ENCODE measurements around the gene NELL1.

NELL1 gene

DNA sequence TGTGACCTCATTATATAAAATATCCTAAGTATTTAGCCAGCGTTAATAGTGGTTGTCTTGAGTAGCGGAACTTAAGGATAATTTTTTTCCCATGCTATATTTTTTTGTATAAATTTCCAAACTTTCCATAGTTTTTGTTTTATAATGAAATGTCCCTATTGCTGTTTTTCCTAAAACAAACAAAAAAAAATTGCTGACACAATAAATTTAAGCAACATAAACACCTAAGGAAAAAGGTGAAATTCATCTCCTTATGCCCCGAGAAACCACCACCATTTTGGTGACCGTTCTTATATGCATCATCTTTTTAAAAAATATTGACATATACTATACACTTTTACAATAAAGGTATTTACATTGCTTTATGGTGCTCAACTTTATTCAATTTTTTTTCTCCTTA, 814.7 kb downstream of the NELL1 start:
- no peaks in the 10 kb centered on the region for H3K36me3 ChIP-seq (ENCODE audit: control insufficient read depth in 1 of 2, insufficient read depth in 2 of 2, low read length in 2 of 2)
- H3K4me1 ChIP-seq (ENCODE audit: control insufficient read depth in 1 of 2, insufficient read depth in 2 of 2, low read length in 2 of 2): no peaks in the 10 kb centered on the region
- no peaks in the 10 kb centered on the region for H3K27me3 ChIP-seq (ENCODE audit: control insufficient read depth in 1 of 2, insufficient read depth in 2 of 2, low read length in 2 of 2)
- H3K9ac ChIP-seq (ENCODE audit: low read depth in 1 of 2, low read length in 2 of 2): no peak overlapping the region
- no peaks in the 10 kb centered on the region for H3K9me3 ChIP-seq (ENCODE audit: control insufficient read depth in 1 of 2, low read length in 2 of 2)
- no peak overlapping the region for H3K4me3 ChIP-seq (ENCODE audit: low read depth in 1 of 2, low read length in 2 of 2)
- H3K27ac ChIP-seq (ENCODE audit: low read depth, low read length): no peak overlapping the region

DNA sequence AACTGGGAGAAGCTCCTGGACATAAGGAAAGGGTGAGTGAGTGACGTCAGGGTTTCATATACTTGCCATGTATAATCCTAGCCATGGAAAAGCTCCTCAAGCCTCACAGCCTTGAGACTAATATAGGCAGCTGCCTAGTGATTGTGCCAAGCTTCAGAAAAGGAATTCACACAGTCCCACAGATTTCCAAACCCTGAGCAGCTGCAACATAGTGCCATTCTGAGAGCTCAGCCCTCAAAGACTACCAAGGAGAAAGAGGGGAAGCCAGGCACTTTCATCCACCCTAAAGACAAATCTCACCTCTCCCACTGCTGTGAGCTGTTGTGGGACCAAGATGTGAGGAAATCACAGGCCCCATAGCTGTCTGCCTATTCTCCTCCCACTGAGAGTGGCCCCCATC, 815.6 kb downstream of the NELL1 start:
- no peaks in the 10 kb centered on the region for H3K27me3 ChIP-seq (ENCODE audit: control insufficient read depth in 1 of 2, insufficient read depth in 2 of 2, low read length in 2 of 2)
- H3K4me1 ChIP-seq (ENCODE audit: control insufficient read depth in 1 of 2, insufficient read depth in 2 of 2, low read length in 2 of 2): no peaks in the 10 kb centered on the region

DNA sequence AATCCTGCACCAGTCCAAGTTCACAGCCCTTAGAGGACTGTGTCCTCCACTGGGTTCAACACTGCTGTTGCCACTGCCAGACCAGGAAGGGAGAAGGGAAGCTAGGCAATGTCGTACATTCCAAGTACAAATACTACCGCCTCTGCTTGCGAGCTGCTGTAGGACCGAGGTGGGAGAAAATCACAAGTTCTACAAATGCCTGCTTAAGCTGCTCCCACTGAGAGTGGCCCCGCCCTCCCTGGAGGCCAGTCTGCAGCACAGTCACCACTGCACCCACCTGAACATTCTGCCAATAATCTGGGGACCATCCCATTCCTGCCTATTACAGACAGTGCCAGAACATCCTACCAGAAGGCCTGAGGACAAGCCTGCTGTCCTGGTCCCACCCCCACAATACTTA, 816.0 kb downstream of the NELL1 start:
- no peaks in the 10 kb centered on the region for H3K27me3 ChIP-seq (ENCODE audit: control insufficient read depth in 1 of 2, insufficient read depth in 2 of 2, low read length in 2 of 2)
- no peak overlapping the region for H3K9ac ChIP-seq (ENCODE audit: low read depth in 1 of 2, low read length in 2 of 2)
- no peak overlapping the region for H3K4me3 ChIP-seq (ENCODE audit: low read depth in 1 of 2, low read length in 2 of 2)
- H3K36me3 ChIP-seq (ENCODE audit: control insufficient read depth in 1 of 2, insufficient read depth in 2 of 2, low read length in 2 of 2): no peaks in the 10 kb centered on the region
- no peaks in the 10 kb centered on the region for H3K9me3 ChIP-seq (ENCODE audit: control insufficient read depth in 1 of 2, low read length in 2 of 2)
- H3K4me1 ChIP-seq (ENCODE audit: control insufficient read depth in 1 of 2, insufficient read depth in 2 of 2, low read length in 2 of 2): no peaks in the 10 kb centered on the region
- no peak overlapping the region for H3K27ac ChIP-seq (ENCODE audit: low read depth, low read length)

More for the DNA sequence above, 815.6 kb downstream of the NELL1 start:
- H3K36me3 ChIP-seq (ENCODE audit: control insufficient read depth in 1 of 2, insufficient read depth in 2 of 2, low read length in 2 of 2): no peaks in the 10 kb centered on the region
- H3K27ac ChIP-seq (ENCODE audit: low read depth, low read length): no peak overlapping the region
- no peaks in the 10 kb centered on the region for H3K9me3 ChIP-seq (ENCODE audit: control insufficient read depth in 1 of 2, low read length in 2 of 2)
- H3K9ac ChIP-seq (ENCODE audit: low read depth in 1 of 2, low read length in 2 of 2): no peak overlapping the region
- H3K4me3 ChIP-seq (ENCODE audit: low read depth in 1 of 2, low read length in 2 of 2): no peak overlapping the region

DNA sequence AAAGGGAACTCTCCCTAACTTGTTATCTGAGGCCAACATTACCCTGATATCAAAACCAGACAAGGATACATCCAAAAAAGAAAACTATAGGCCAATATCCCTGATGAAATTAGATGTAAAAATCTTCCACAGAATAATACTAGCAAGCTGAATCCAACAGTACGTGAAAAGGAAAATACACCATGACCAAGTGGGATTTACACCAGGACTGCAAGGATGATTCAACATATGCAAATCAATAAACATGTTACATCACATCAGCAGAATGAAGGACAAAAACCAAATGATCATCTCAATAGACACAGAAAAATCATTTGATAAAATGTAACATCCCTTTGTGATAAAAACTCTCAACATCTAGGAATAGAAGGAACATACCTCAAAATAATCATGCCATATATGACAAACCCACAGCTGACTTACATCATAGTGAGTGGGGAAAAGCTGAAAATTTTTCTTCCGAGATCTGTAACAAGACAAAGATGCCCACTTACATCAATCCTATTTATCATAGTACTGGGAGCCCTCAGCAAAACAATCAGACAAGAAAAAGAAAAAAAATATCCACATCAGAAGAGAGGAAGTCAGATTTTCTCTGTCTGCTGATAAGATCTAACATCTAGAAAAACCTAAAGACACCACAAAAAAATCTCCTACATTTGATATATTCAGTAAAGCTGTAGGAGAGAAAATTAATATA, 820.2 kb downstream of the NELL1 start:
- H3K9ac ChIP-seq (ENCODE audit: low read depth in 1 of 2, low read length in 2 of 2): no peak overlapping the region
- no peaks in the 10 kb centered on the region for H3K4me1 ChIP-seq (ENCODE audit: control insufficient read depth in 1 of 2, insufficient read depth in 2 of 2, low read length in 2 of 2)
- H3K27me3 ChIP-seq (ENCODE audit: control insufficient read depth in 1 of 2, insufficient read depth in 2 of 2, low read length in 2 of 2): no peaks in the 10 kb centered on the region

DNA sequence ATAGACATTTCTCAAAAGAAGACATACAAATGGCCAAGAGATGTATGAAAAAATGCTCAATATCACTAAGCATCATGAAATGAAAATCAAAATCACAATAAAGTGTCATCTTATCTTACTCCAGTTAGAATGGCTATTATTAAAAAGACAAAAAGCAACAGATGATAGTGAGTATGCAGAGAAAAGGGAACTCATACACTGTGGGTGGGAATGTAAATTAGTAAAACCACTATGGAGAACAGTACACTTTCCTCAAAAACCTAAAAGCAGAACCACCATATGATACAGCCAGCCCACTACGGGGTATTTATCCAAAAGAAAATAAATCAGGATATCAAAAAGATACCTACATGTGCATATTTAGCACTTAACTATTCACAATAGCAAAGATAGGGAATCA, 823.5 kb downstream of the NELL1 start:
- Histone ChIP-seq H3K27me3 (ENCODE audit: control insufficient read depth in 1 of 2, insufficient read depth in 2 of 2, low read length in 2 of 2) (no peaks in the 10 kb centered on the region), H3K27ac (ENCODE audit: low read depth, low read length) (no peak overlapping the region), H3K4me3 (ENCODE audit: low read depth in 1 of 2, low read length in 2 of 2) (no peak overlapping the region), H3K9me3 (ENCODE audit: control insufficient read depth in 1 of 2, low read length in 2 of 2) (no peaks in the 10 kb centered on the region), H3K9ac (ENCODE audit: low read depth in 1 of 2, low read length in 2 of 2) (no peak overlapping the region), H3K36me3 (ENCODE audit: control insufficient read depth in 1 of 2, insufficient read depth in 2 of 2, low read length in 2 of 2) (no peaks in the 10 kb centered on the region), H3K4me1 (ENCODE audit: control insufficient read depth in 1 of 2, insufficient read depth in 2 of 2, low read length in 2 of 2) (no peaks in the 10 kb centered on the region)

More for the DNA sequence above, 820.2 kb downstream of the NELL1 start:
- no peaks in the 10 kb centered on the region for H3K36me3 ChIP-seq (ENCODE audit: control insufficient read depth in 1 of 2, insufficient read depth in 2 of 2, low read length in 2 of 2)
- no peaks in the 10 kb centered on the region for H3K9me3 ChIP-seq (ENCODE audit: control insufficient read depth in 1 of 2, low read length in 2 of 2)
- no peak overlapping the region for H3K4me3 ChIP-seq (ENCODE audit: low read depth in 1 of 2, low read length in 2 of 2)
- H3K27ac ChIP-seq (ENCODE audit: low read depth, low read length): no peak overlapping the region

DNA sequence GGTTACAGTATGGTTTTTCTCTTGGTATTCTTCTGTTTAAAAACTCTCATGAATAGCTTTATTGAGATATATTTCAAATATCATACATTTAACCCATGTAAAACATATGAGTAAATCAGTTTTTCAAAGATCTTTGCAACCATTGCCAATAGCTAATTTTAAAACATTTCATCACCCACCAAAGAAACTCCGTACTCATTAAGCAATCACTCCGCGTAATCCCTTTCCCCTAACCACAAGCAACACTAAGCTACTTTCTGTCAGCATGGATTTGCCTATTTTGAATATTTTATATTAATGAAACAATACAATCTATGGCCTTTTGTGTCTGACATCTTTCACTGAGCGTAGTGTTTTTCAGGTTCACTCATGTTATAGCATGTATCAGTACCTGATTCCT, 825.6 kb downstream of the NELL1 start:
- Histone ChIP-seq H3K36me3 (ENCODE audit: control insufficient read depth in 1 of 2, insufficient read depth in 2 of 2, low read length in 2 of 2) (no peaks in the 10 kb centered on the region), H3K9me3 (ENCODE audit: control insufficient read depth in 1 of 2, low read length in 2 of 2) (no peaks in the 10 kb centered on the region), H3K27ac (ENCODE audit: low read depth, low read length) (no peak overlapping the region), H3K4me3 (ENCODE audit: low read depth in 1 of 2, low read length in 2 of 2) (no peak overlapping the region), H3K4me1 (ENCODE audit: control insufficient read depth in 1 of 2, insufficient read depth in 2 of 2, low read length in 2 of 2) (no peaks in the 10 kb centered on the region), H3K27me3 (ENCODE audit: control insufficient read depth in 1 of 2, insufficient read depth in 2 of 2, low read length in 2 of 2) (no peaks in the 10 kb centered on the region), H3K9ac (ENCODE audit: low read depth in 1 of 2, low read length in 2 of 2) (no peak overlapping the region)

DNA sequence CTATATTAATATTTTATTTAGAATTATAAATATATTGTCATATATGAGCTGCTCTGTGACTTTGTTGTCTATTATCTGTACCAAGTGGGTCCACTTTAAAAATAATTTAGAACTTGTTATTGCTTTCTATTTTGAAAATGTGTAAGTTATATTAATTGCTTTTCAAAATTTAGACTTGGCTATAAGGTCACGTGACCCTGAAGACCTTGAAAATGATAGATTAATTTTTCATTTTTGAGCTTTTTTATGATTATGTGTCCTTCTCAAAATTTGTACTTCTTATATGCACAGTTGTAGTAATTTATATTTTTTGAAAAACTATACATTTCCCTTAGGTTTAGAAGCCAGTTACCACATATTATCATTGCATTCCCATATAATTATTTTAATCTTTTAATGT, 826.5 kb downstream of the NELL1 start:
- Histone ChIP-seq H3K4me3 (ENCODE audit: low read depth in 1 of 2, low read length in 2 of 2) (no peak overlapping the region), H3K36me3 (ENCODE audit: control insufficient read depth in 1 of 2, insufficient read depth in 2 of 2, low read length in 2 of 2) (no peaks in the 10 kb centered on the region), H3K9ac (ENCODE audit: low read depth in 1 of 2, low read length in 2 of 2) (no peak overlapping the region), H3K4me1 (ENCODE audit: control insufficient read depth in 1 of 2, insufficient read depth in 2 of 2, low read length in 2 of 2) (no peaks in the 10 kb centered on the region), H3K9me3 (ENCODE audit: control insufficient read depth in 1 of 2, low read length in 2 of 2) (no peaks in the 10 kb centered on the region), H3K27ac (ENCODE audit: low read depth, low read length) (no peak overlapping the region), H3K27me3 (ENCODE audit: control insufficient read depth in 1 of 2, insufficient read depth in 2 of 2, low read length in 2 of 2) (no peaks in the 10 kb centered on the region)

DNA sequence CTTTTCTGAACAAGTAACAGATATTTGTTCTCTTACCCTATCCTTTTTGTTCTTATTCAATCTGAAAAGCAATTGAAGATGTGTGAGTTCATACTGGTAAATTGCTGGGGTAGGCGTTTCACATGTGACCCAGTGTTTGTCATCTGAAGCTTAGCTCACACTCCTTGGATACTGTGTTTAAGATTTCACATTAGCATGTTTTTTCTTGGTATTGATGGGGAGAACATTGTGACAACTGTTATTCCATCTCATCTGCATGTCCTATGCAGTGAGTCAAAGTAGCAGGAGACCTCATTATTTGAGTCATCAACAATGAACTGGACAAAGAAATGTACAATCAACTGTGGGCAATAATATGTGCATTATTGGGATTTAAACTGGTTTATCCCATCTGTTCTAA, 831.9 kb downstream of the NELL1 start:
- H3K9ac ChIP-seq (ENCODE audit: low read depth in 1 of 2, low read length in 2 of 2): no peak overlapping the region
- no peak overlapping the region for H3K4me3 ChIP-seq (ENCODE audit: low read depth in 1 of 2, low read length in 2 of 2)
- H3K27ac ChIP-seq (ENCODE audit: low read depth, low read length): no peak overlapping the region
- no peaks in the 10 kb centered on the region for H3K4me1 ChIP-seq (ENCODE audit: control insufficient read depth in 1 of 2, insufficient read depth in 2 of 2, low read length in 2 of 2)
- H3K36me3 ChIP-seq (ENCODE audit: control insufficient read depth in 1 of 2, insufficient read depth in 2 of 2, low read length in 2 of 2): no peaks in the 10 kb centered on the region
- no peaks in the 10 kb centered on the region for H3K27me3 ChIP-seq (ENCODE audit: control insufficient read depth in 1 of 2, insufficient read depth in 2 of 2, low read length in 2 of 2)
- no peaks in the 10 kb centered on the region for H3K9me3 ChIP-seq (ENCODE audit: control insufficient read depth in 1 of 2, low read length in 2 of 2)

DNA sequence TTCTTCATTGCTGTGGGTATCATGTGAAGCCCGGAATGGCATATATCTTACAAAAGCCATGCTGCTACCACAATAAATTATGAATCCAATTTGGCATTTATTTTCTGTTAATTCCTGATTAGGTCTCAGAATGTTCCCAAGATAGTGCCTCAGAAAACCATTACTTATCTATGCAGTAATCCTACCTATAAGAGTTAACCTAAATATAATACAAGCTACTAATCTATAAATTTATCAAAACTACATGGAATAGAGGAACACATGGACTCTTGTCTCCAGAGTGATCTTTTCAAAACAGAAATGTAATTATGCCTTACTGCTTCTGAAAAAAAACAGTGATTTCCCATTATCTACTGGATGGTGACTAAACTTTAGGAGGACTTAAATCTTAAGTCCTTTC, 835.7 kb downstream of the NELL1 start:
- H3K9me3 ChIP-seq (ENCODE audit: control insufficient read depth in 1 of 2, low read length in 2 of 2): no peaks in the 10 kb centered on the region
- H3K27ac ChIP-seq (ENCODE audit: low read depth, low read length): no peak overlapping the region
- H3K36me3 ChIP-seq (ENCODE audit: control insufficient read depth in 1 of 2, insufficient read depth in 2 of 2, low read length in 2 of 2): no peaks in the 10 kb centered on the region
- H3K4me1 ChIP-seq (ENCODE audit: control insufficient read depth in 1 of 2, insufficient read depth in 2 of 2, low read length in 2 of 2): no peaks in the 10 kb centered on the region
- no peak overlapping the region for H3K4me3 ChIP-seq (ENCODE audit: low read depth in 1 of 2, low read length in 2 of 2)
- no peak overlapping the region for H3K9ac ChIP-seq (ENCODE audit: low read depth in 1 of 2, low read length in 2 of 2)
- no peaks in the 10 kb centered on the region for H3K27me3 ChIP-seq (ENCODE audit: control insufficient read depth in 1 of 2, insufficient read depth in 2 of 2, low read length in 2 of 2)

DNA sequence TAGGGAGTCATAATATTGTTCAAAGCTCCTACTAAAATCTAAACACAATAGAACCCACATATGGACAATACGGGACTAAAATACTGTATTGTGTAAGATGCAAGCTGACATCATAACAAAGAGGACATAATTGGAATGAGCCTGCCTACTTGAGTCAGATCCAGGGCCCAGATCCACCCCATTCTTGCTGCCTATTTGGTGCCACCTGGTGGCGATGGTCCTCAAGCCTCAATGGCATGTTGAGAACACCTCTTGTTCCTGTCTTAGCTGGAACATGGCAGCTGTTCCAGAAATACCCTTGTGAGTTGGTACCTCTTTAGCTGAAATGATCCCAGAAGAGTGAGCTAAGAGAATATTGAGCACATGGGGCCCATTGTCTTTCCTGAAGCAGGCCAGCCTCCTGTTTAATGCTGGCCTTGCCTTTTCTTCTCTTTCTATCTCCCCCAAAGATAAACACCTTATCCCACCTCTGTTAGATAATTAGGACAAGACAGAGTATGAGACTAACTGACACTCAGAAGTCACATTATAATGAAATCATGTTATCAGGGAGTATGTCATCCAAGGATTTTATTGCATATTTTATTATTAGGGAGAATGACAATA, 842.6 kb downstream of the NELL1 start:
- H3K27ac ChIP-seq (ENCODE audit: low read depth, low read length): no peak overlapping the region
- no peaks in the 10 kb centered on the region for H3K36me3 ChIP-seq (ENCODE audit: control insufficient read depth in 1 of 2, insufficient read depth in 2 of 2, low read length in 2 of 2)
- no peaks in the 10 kb centered on the region for H3K27me3 ChIP-seq (ENCODE audit: control insufficient read depth in 1 of 2, insufficient read depth in 2 of 2, low read length in 2 of 2)
- peaks cover 0 to 7% of the 10 kb centered on the region in 2 donors for H3K4me1 ChIP-seq (ENCODE audit: control insufficient read depth in 1 of 2, insufficient read depth in 2 of 2, low read length in 2 of 2)
- H3K9me3 ChIP-seq (ENCODE audit: control insufficient read depth in 1 of 2, low read length in 2 of 2): no peaks in the 10 kb centered on the region
- no peak overlapping the region for H3K4me3 ChIP-seq (ENCODE audit: low read depth in 1 of 2, low read length in 2 of 2)
- no peak overlapping the region for H3K9ac ChIP-seq (ENCODE audit: low read depth in 1 of 2, low read length in 2 of 2)

Data from duodenal mucosa (tissue), 2 donors.